ENCODE data around the gene ZBTB7B. TPM values are rescaled to one million over a fixed set of nuclear protein-coding genes. Genes with fewer than 3 reads are reported as not detected.

ZBTB7B gene
- total and polyA plus RNA-seq, 9 of the 15 experiments (the other 6 are each of a cell fraction or from before 2014, with no cell fraction given): 0.04 to 46.5 (median 15.2) TPM

DNA sequence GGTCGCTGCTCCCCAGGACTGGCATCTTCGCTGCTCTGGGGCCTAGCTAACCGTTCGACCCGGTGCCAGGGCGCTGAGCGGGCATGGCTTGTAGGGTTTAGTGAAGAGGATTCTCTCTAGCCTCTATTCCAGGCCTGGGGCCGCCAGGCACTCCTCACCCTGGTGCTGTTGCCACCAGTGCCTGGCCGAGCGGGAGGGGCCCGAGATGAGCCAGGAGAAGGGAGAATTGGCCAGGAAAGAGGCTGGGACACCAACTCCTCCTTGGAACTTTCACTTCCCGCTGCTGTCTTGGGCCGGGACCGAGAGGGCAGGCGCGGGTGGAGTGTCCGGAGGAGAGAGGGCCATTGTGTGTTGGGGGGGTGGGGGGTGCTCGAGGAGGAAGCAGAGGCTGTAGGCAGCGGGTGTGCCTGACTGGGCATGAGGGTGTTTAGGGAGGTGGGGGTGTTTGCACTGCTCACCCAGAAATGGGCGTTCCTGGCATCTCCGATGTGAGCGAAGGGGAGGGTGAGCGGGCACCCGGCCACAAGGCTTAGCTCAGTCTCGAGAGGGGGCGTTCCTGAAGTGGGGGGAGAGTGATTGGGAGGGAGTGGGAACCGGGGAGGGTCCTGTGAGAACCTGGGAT, 49.3 kb downstream of the ZBTB7B start:
- in situ Hi-C loops (cut with MboI) (no loop called here), intact Hi-C loops (cut with micrococcal nuclease) (no loop called here)
- Histone ChIP-seq H3K4me3 (peak overlapping the region; percentile 80), H3K27ac (ENCODE audit: extremely low read depth, low read depth, low read length) (no peak overlapping the region; the same call in 2 of the 3 replicates), H3K4me2 (ENCODE audit: insufficient read depth, low read length) (peak overlapping the region; percentile 81), H4K20me1 (replicated peaks; ENCODE audit: control insufficient read depth, insufficient read depth, low read length) (no peaks in the 10 kb centered on the region), H2AFZ (ENCODE audit: low read depth, low read length) (peak overlapping the region; percentile 92), H3K9me1 (ENCODE audit: control insufficient read depth, insufficient read depth, low read length) (no peaks in the 10 kb centered on the region), H3K9me3 (replicated peaks; ENCODE audit: control insufficient read depth, insufficient read depth, low read depth, low read length) (no peaks in the 10 kb centered on the region), H3K27me3 (ENCODE audit: control insufficient read depth in 2 of 2, insufficient read depth in 2 of 2, low read length in 2 of 2) (no peaks in the 10 kb centered on the region), H3K79me2 (ENCODE audit: control insufficient read depth, insufficient read depth, low read length) (peaks cover 19% of the 10 kb centered on the region), H3K4me1 (replicated peaks in 1 of 2; ENCODE audit: control insufficient read depth in 2 of 2, insufficient read depth in 2 of 2, low read length in 2 of 2) (peaks cover 29 to 55% of the 10 kb centered on the region in 2 experiments), H3K36me3 (ENCODE audit: control insufficient read depth, insufficient read depth, low read length) (peaks cover 30% of the 10 kb centered on the region; the same call in 1 of the 3 replicates), H3K9ac (ENCODE audit: insufficient read depth in 1 of 2, low read depth in 2 of 2, low read length in 2 of 2) (peak overlapping the region; percentile 69 to 91)
- WGBS (ENCODE audit: insufficient coverage, low coverage, missing lambda C conversion rate): 13% methylated on average over 17 of the region's 27 CpGs
- FAIRE-seq: no peak
- ChIA-PET POLR2A (interaction anchor here (0.8 to 1.7 kb wide), 2 partner anchors 41 to 57 kb away, joined by 5 to 6 read pairs; no protein-coding TSS in a partner anchor), CTCF (ENCODE audit: low intra/inter-chr PET ratio) (no interaction called here)
- peak; percentile 1; the same call in 2 of the 3 replicates for ATAC-seq
- BruUV-seq (replicated peaks): no TSS peak
- DNase-seq (ENCODE audit: extremely low read depth in 1 of 4, low spot score in 3 of 4): peak in 1 of 4 experiments; percentile 37
- TF ChIP-seq HDAC1 (IDR thresholded peaks at IDR 0.05): 0 out of 4 replicates have a peak, but pooled peaks of 1 of the 2 experiments have one; percentile 23
- TF ChIP-seq, protein P1, sequence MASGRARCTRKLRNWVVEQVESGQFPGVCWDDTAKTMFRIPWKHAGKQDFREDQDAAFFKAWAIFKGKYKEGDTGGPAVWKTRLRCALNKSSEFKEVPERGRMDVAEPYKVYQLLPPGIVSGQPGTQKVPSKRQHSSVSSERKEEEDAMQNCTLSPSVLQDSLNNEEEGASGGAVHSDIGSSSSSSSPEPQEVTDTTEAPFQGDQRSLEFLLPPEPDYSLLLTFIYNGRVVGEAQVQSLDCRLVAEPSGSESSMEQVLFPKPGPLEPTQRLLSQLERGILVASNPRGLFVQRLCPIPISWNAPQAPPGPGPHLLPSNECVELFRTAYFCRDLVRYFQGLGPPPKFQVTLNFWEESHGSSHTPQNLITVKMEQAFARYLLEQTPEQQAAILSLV (tag; IDR thresholded peaks at IDR 0.05): no peak
- TF ChIP-seq, protein P2, sequence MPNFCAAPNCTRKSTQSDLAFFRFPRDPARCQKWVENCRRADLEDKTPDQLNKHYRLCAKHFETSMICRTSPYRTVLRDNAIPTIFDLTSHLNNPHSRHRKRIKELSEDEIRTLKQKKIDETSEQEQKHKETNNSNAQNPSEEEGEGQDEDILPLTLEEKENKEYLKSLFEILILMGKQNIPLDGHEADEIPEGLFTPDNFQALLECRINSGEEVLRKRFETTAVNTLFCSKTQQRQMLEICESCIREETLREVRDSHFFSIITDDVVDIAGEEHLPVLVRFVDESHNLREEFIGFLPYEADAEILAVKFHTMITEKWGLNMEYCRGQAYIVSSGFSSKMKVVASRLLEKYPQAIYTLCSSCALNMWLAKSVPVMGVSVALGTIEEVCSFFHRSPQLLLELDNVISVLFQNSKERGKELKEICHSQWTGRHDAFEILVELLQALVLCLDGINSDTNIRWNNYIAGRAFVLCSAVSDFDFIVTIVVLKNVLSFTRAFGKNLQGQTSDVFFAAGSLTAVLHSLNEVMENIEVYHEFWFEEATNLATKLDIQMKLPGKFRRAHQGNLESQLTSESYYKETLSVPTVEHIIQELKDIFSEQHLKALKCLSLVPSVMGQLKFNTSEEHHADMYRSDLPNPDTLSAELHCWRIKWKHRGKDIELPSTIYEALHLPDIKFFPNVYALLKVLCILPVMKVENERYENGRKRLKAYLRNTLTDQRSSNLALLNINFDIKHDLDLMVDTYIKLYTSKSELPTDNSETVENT (CRISPR knock-in tag; IDR thresholded peaks at IDR 0.05): no peak
- TF ChIP-seq, protein P3, sequence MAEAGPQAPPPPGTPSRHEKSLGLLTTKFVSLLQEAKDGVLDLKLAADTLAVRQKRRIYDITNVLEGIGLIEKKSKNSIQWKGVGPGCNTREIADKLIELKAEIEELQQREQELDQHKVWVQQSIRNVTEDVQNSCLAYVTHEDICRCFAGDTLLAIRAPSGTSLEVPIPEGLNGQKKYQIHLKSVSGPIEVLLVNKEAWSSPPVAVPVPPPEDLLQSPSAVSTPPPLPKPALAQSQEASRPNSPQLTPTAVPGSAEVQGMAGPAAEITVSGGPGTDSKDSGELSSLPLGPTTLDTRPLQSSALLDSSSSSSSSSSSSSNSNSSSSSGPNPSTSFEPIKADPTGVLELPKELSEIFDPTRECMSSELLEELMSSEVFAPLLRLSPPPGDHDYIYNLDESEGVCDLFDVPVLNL (CRISPR knock-in tag; IDR thresholded peaks at IDR 0.05; ENCODE audit: low read depth): no peak
- no peak for TF ChIP-seq EP400 (IDR thresholded peaks at IDR 0.05)
- TF ChIP-seq CCNT2 (IDR thresholded peaks at IDR 0.05; ENCODE audit: borderline replicate concordance, extremely low read depth, insufficient read length, low read depth, low read length): no peak
- TF ChIP-seq BRCA1 (IDR thresholded peaks at IDR 0.05): no peak
- TF ChIP-seq BRCA1 (CRISPR knock-in tag; IDR thresholded peaks at IDR 0.05): 0 out of 2 replicates have a peak, but pooled peaks have one; percentile 17

Measured in K562 (cell line).